Fibroblast of skin of left biceps (primary cell): ENCODE measurements around the gene WNT7B.

Experiments used
- DNase-seq, 2 experiments: peaks; one replicate each; pipeline ENCODE4 v3.0.0-alpha.2; 2013; ENCODE audit warnings: low read depth in 2 of 2

Gene WNT7B

DNA sequence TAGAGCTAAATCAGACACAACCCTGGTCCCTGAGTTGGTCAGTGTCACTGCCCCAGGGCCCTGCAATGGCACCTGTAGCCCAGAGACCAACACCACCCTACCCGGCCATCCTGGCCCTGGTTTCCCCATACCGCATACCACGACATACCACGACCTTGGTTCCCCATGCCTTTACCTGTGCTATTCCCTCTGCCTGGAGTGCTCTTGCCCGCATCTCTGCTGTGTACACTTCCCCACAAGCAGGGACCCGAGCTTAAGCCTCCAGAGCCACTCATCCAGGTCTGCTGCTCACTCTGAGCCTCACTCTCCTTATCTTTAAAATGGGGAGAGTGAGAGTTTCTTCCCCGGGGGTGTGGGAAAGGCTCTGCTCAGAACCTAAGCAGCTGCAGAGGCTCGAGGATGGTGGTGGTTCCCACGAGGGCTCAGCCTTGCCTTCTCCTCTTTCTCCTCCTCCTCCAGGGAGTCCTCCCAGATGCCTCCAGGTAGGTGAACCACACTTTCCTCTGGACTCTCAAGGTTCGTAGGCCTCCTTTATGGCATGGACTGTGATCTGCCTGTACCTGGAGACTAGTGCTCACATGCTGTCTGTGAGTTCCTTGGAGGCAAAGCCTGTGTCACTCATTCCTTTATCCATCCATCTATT, 48.1 kb downstream of the WNT7B start:
- no peak for DNase-seq

DNA sequence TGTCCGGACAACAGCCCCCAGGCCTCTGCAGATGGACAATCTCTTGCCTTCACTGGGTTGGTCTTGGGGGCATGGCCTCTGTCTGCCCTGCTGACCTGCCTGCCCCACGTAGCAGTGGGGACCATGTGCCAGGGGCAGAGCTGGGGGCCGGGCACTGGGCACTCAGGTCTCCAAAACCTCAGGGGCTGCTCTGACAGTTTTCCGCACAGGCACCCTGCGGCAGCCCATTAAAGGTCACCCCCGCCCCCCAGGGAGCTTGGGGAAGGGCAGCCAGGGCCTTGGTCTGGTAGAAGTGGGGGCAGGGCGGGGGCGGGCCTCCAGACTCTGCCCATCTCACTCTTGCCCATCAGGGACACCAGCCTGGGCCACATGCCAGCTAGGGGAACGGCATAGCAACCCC, 49.9 kb downstream of the WNT7B start:
- no peak for DNase-seq

DNA sequence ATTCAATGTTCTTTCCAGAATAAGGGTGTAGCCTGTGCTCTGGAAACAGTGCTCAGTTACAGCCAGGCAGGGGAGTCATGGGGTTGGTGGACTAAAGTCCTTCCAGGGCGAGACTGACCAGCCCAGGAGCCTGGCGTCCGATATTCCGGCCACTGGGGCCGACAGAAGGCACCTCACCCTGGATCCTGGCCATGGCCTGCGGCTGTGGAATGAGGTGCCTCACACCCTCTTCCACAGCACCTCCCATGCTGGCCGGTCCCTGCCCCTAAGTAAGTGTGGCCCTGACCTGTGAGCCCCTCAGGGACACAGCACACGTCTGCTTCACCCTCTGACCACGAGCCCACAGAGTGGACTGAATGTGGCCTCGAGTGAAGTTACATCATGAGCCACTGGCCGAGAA, 50.5 kb downstream of the WNT7B start:
- DNase-seq, result no peak

DNA sequence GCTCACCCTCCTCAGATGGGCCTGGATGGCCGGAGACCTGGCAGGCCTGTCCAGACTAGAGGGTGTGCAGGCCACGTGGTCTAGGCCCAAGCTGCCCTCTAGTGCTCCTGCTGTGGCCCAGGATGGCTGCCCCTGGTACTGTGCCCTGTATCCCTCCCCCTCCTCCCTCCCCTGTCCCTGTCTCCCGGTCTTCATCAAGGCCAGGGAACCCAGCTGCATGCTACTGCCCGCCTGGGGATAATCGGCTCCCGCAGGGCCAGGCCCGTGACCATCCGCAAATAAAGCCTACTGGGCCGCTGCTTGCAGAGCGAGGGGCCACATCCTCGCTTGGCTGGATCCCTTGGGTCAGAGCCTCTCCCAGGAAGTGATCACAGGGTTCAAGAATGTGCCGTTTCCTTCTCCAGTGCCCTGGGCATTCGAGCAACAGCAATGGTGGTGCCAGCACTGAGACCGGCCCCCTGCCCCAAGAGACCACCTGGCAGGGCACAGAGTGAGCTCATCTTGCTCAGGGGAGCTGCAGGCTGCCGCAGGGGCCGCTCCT, 51.1 kb downstream of the WNT7B start:
- DNase-seq, result no peak

DNA sequence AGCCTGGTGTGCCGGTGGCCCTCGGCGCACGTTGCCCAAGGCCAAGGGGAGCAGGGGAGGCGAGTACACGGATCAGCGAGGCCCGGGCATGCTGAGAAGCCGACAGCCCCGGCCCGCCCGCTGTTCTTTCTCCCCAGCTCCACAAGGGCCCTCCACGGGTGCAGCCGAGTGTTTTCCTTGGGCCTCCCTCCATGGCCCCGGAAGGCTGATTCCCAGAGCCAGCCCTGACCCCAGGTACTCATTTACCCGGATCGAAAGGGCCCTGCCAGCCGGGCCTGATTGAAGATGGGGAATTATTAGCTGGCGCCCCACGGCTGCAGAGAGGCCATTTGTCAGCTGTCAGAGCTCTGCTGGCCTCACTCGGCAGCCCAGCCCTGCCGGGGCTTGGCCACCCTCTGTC, 53.1 kb downstream of the WNT7B start:
- DNase-seq, result no peak

DNA sequence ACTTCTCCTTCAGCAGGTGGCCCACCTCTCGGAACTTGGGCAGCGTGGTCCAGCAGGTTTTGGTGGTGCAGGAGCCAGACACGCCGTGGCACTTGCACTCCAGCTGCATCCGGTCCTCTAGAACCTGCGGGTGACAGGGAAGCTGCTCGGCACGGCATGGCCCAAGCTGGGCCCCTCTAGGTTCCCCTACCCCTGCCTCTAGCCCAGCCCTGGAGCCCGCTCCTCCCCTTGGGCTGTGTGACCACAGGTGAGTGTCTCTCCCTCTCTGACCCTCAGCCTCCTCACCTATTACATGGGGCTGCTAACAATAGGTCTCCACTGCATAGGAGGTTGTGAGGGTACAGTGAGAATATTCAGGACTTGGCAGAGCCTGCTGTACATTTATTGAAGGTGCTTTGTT, 53.8 kb downstream of the WNT7B start:
- no peak for DNase-seq

DNA sequence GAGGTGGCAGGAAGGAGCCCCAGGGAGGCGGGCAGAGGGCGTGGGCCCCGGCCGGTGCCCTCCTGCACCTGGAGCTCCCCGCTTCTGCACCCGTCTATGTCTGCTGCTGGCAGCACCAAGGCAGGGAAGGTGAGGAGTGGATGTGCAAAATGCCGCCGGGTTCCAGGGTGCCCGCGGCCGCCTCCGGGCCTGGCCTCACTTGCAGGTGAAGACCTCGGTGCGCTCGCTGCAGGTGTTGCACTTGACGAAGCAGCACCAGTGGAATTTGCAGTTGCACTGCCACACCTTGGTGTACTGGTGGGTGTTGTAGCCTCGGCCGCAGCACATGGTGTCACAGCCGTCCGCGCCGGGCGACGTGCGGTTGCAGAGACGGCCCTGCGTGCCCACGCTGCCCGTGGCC, 54.3 kb downstream of the WNT7B start:
- no peak for DNase-seq

DNA sequence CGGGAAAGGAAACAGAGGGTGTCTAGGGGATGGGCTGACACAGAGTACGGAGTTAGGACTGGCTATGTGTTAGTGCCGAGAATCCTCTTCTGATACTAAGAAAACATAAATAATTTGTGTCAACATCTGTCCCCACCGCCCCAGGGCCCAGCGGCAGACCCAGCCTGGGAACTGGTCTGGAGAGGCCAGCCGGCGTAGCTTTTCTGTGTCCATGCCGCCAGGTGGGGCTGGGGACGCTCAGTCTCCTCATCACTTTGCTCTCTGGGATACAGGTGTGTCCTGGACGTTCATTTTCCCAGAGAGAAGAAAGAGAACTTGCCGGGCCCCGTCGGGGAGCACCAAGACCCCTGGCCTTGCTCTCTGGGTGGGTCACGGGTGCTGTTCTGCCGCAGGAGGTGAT, 54.7 kb downstream of the WNT7B start:
- DNase-seq, result no peak

DNA sequence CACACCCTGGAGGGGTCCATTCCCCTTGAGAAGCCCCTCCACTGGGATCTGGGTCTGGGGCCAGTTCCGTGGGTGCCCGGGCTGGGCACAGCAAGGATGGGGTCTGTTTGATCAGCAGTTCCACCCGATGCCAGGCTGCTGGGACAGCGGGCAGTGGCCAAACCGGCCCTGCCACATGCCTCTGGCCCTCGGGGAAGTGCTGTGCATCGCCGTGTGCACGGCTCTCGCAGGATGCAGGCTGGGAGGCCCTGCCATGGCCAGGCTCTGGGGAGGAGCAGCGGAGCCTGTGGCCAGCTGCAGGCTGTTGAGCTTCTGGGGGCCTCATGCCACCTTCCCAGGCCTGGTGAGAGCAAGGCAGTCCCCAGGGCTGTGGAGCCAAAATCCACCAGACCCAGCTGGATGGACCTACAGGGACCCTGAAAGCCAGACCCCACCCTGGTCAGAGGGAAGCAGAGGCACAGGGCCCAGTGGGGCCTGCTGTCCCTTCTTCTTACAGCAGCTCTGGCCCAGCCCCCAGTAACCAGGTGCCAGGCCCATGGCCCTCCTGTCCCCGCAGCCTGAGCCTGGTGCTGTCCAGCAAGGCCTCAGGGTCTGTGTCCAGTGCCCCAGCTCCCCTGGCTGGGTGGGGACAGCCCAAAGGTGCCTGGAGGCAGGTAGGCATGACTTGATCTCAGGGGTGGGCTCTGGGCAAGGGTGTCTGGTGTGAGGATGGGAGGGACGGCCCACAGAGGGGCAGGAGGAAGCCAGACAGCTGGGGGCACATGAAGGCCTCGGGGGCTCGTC, 57.3 kb downstream of the WNT7B start:
- DNase-seq, result no peak

DNA sequence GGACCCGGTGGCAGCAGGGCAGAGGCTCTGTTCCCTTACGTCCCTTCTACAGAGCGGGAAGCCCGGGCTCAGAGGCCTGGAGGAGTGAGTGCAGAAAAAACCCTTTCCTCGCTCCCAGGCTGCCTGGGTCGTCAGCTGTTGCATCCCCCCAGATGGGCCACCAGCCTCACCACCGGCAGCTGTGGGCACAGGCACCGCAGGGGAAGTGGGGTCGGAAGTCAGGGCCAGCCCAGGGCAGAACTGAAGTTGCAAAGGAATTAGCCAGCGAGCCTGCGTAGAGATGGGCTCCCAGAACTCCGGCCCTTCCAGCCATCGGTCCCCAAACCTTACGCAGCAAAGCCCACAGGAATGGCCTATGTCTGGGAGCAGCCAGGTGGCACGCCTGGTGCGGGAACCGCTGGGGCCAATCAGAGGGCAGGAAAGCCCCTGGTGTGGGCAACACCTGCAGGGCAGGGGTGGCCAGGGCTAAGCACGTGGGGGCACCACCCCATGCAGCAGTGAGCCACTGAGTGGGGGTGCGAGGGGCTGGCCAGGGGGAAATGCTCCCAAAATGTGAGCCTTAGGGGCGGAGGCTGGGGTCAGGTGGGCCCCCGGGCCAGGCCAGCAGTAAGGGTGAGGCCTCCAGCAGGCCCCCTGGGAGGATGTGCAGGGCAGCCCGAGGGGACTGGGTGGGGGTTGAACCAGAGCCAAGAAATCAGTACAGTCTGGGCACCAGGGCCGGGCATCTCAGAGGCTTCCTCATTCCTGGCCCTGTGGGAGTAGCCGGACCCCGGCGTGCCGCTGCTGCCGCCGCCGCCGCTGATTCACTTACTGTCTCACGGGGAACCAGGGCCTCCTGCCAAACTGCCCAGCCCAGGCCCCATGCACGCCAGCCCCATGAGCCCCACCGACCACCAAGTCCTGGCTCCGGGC, 58.2 kb downstream of the WNT7B start:
- no peak for DNase-seq

DNA sequence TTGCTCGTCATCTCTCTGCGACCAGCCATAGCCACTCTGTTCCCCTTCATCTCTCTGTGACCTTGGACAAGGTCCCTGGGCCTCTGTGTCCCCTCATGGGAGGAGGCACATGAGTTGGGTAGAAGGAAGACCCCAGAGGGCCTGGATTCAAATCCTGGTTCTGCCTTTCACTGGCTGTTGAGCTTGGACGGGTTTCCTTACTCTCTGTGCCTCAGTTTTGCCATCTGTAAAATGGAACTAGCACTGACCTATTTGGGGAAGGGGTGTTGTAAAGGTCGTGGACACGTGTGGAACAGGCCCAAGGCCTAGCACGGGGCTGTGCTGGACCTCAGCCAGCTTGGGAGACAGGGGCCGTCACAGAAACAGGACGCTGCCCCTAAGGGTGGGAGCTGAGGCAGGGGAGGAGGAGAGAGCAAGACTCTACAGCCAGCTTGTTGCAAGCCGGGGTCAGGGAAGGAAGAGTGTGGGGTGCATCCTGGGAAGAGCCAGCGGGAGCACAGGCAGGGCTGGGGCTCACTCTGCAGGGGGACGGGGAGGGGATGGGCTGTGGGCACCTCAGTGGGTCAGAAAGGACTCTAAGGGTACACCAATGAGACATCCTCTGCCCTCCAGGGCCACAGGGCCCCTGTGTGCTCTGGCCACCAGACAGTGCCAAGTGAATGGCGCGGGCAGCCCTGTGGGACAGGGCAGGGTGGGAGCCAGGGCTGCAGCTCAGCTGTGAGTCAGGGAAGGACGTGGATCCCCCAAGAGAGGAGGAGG, 59.1 kb downstream of the WNT7B start:
- no peak for DNase-seq

DNA sequence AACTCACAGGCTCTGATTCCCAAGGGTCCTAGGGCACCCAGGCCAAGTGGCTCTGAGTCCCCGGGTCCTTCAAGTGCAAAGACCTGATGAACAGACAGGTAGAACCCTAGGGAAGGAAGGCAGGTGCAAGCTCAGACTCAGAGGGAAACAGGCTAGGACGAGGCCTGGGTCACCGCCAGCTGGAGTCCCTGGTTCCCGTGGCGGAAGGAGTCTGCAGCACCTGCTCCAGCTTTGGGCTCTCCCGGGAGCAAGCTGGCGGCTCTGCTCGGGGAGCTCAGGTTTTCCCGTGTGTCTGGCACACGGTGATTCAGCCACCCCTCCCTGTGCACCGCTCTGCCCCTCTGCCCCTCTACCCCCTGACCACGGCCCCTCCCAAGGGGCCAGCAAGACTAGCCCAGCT, 59.8 kb downstream of the WNT7B start:
- no peak for DNase-seq

DNA sequence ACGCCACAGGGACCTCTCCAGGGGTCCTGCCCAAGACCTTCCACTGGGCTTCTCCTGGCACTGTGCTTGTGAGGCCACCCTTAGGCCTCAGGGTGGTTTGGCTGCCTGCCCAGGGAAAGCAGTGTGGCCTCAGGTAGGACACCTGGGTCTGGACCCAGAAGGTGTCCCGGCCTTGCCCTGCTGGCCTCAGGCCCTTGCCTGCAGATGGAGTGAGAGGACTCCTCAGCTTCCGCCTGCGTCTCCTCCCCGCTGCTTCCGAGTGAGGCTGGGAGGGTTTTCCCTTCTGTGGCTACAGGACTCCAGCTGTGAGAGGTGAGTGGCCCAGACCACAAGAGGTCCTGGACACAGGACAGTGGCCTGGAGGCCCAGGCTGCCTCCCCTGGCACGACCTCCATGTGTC, 60.4 kb downstream of the WNT7B start:
- DNase-seq, result no peak

DNA sequence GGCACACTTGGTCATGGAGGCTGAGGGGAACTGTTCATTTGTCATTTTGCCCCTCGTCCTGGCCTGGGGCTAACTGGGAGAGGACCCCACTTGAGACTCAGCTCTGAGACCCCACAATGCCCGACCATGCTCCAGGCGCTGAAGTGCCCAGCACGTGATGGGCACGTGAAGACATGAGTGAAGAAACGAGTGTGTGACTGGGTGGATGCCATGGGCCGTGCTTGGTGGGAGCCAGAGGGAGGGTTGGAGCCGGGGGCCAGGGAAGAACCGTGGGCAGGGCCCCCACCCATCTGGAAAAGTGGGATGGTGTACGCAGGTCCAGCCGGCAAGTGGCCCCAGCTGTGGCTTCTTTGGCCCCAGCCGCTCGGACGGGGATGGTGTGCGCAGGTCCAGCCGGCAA, 61.1 kb downstream of the WNT7B start:
- DNase-seq, result no peak

DNA sequence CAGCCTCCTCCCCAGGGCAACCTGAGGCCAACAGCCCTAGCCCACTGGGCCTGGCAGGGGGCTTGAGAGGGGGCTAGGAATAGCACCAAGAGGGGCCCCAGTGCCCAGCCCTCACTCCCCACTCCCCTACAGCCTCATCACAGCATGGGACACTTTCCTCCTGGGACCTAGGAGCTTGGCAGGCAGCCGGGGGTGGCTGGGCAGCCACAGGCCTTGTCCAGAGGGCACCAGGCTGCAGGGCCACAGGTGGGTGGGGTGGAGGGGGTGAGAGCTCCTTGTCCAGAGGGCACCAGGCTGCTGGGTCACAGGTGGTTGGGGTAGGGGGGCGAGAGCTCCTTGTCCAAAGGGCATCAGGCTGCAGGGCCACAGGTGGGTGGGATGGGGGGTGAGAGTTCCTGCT, 61.8 kb downstream of the WNT7B start:
- DNase-seq, result no peak

DNA sequence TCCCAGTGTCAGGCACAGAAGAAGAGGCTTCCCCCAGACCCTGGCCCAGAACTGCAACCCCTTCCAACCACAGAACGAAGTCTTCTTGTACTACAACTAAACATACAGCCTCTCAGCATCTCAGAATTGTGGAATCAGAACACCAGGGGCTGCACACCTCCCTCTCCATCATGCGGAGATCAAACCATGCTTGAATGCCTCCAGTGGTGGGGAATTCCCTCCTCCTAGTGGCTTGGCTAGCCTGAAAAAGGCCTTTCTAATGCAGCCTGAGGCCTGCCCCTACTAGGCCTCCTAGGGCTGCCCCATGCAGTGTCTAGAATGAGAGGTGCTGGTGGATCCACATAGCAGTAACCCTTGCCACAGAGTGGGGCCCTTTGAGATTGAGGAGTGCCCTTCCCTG, 62.7 kb downstream of the WNT7B start:
- DNase-seq, result no peak

DNA sequence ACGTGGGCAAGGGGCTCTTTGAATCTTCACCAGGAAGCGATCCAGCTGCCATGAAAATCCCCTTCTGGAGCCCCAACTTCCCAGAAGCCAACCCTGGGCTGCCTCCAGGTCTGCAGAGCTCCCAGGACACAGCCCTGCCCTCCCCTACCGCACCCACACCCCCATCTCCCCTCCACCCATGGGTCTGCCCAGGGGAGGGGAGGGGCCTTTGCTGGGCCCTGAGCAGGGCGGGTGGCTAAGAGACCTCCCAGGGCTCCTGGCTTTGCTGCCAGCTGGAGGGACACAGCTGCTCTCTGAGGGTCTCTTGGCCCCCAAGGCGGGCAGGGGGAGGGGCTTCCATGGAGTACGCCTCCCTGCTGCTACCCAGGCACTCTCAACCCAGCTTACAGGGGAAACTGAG, 64.1 kb downstream of the WNT7B start:
- no peak for DNase-seq

DNA sequence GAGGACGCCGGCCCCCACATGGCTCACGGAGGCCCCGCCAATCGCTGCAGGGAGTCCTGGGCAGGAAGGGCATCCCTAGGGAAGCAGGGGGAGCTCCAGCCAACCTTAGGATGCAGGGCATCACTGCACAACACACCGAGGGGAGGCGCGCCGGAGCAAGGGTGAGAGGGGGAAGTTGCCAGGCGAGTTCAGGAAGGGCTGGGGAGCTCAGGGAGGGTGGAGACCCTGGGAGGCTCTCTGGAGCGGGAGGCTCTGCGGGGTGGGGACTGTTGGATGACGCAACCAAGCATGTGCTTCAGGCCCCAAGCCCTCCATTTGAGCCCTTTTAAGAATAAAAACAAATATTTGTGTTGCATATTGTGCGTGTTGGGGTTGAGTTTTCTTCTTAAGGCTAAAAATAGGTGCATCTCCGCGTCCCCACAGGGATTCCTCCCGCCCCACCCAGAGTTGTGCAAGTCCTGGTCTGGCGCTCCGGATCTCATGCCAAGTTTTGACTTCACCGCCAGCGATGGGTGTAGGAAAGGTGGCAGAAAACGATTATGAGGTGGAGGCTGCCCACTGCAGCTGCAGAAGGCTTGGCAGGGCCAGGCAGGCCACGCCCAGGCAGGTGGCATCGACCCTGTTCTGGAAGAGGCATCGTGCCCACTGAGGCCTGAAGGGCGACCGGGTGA, 65.2 kb downstream of the WNT7B start:
- no peak for DNase-seq

DNA sequence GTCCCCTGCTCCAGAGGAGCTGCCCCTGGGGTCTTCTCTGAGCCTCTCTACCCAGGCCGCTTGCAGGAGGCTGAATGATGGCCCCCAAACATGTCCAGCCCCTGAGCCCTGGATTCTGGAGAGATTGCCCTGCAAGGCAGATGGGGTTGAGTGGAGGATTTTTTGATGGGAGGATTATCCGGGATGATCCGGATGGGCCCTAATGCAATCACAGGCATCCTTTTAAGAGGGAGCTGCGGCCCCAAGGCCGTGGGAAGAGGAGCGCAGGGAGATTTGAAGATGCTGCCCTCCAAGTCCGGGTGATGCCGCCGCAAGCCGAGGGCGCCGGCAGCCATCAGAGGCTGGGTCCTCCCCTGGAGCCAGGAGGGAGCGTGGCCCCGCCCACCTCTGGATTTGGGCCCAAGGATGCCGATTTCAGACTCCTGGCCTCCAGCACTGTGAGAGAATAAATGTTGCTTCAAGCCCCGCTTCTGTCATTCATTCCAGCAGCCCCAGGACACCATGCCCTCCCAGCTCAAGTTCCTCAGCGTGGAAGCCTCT, 66.0 kb downstream of the WNT7B start:
- no peak for DNase-seq

DNA sequence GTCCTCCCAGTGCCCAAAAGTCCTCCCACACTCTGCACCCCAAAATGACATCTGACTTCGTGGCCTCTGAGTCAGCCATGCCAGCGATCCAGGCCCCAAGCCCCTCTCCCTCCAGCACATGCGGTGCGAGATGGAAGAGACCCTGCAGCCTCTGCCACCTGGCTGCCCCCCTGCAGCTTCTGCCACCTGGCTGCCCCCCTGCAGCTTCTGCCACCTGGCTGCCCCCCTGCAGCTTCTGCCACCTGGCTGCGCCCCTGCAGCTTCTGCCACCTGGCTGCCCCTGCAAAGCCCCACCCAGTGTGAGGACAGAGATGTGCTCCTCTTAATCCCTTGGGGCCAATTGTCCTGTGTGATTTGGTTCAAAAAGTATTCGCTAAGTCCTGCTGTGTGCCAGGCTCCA, 68.0 kb downstream of the WNT7B start:
- DNase-seq, result no peak

DNA sequence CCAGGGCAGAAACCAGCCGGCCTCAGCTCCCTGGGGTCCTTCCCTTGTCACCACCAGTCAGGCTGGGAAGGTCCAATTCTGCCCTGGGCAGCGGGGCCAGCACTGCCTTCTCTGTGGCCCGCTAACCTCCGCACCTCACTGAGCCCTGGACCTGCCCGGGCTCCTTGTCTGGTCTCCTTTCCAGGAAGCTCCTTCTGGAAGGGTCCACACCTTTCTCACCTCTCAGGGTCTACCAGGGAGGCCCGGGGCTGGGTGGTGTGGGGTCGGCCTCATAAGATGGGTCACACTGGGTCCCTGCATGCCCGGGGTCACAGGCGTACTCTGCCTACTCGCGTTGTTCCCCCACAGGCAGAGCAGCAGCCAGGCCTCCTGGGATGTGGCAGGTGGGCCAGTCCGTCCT, 69.0 kb downstream of the WNT7B start:
- no peak for DNase-seq
